Measurements from ENCODE around the gene YIPF2. TPM values are rescaled to one million over a fixed set of nuclear protein-coding genes. Genes with fewer than 3 reads are reported as not detected.

The YIPF2 gene
- total RNA-seq, 1 experiment from 2014 or later = 26.8 TPM

GRCh38 chr19:10920288-10920655 lies 8.2 kb downstream of the YIPF2 start:
- no peaks in the 10 kb centered on the region; the same call in 1 of the 2 replicates for H3K36me3 ChIP-seq (ENCODE audit: insufficient read depth, low read length)

GRCh38 chr19:10919352-10920287 lies 8.8 kb downstream of the YIPF2 start:
- Histone ChIP-seq H4K20me1 (ENCODE audit: insufficient read depth, low read depth, low read length) (no peaks in the 10 kb centered on the region), H3K36me3 (ENCODE audit: insufficient read depth, low read length) (no peaks in the 10 kb centered on the region; the same call in 1 of the 2 replicates), H3K9ac (ENCODE audit: low read length) (no peak overlapping the region), H3K4me3 (ENCODE audit: low read length) (no peak overlapping the region), H3K4me1 (ENCODE audit: low read length) (no peaks in the 10 kb centered on the region), H2AFZ (ENCODE audit: low read length) (no peak overlapping the region), H3K9me2 (replicated peaks; ENCODE audit: insufficient read depth, low read length) (no peaks in the 10 kb centered on the region), H3K4me2 (ENCODE audit: low read depth, low read length, poor library complexity, severe bottlenecking) (no peak overlapping the region), H3K79me2 (ENCODE audit: low read length) (no peaks in the 10 kb centered on the region), H3K9me3 (ENCODE audit: low read length) (no peaks in the 10 kb centered on the region), H3K27ac (ENCODE audit: low read length) (no peak overlapping the region), H3K27me3 (ENCODE audit: low read length) (no peaks in the 10 kb centered on the region)
- no peak for DNase-seq

More at GRCh38 chr19:10920288-10920655, 8.2 kb downstream of the YIPF2 start:
- no peak overlapping the region for H3K27ac ChIP-seq (ENCODE audit: low read length)
- H3K9me3 ChIP-seq (ENCODE audit: low read length) = no peaks in the 10 kb centered on the region
- no peaks in the 10 kb centered on the region for H4K20me1 ChIP-seq (ENCODE audit: insufficient read depth, low read depth, low read length)
- H3K27me3 ChIP-seq (ENCODE audit: low read length) = no peaks in the 10 kb centered on the region
- no peak overlapping the region for H3K4me2 ChIP-seq (ENCODE audit: low read depth, low read length, poor library complexity, severe bottlenecking)
- H2AFZ ChIP-seq (ENCODE audit: low read length) = no peak overlapping the region
- H3K4me3 ChIP-seq (ENCODE audit: low read length) = no peak overlapping the region
- no peak overlapping the region for H3K9ac ChIP-seq (ENCODE audit: low read length)
- H3K4me1 ChIP-seq (ENCODE audit: low read length) = no peaks in the 10 kb centered on the region
- H3K79me2 ChIP-seq (ENCODE audit: low read length) = no peaks in the 10 kb centered on the region
- H3K9me2 ChIP-seq (replicated peaks; ENCODE audit: insufficient read depth, low read length) = no peaks in the 10 kb centered on the region
- no peak for DNase-seq

- no peak for DNase-seq
- Histone ChIP-seq H3K4me2 (ENCODE audit: low read depth, low read length, poor library complexity, severe bottlenecking) (no peak overlapping the region), H3K4me3 (ENCODE audit: low read length) (no peak overlapping the region), H3K79me2 (ENCODE audit: low read length) (no peaks in the 10 kb centered on the region), H3K9ac (ENCODE audit: low read length) (no peak overlapping the region), H3K9me3 (ENCODE audit: low read length) (no peaks in the 10 kb centered on the region), H3K9me2 (replicated peaks; ENCODE audit: insufficient read depth, low read length) (no peaks in the 10 kb centered on the region), H3K27me3 (ENCODE audit: low read length) (no peaks in the 10 kb centered on the region), H2AFZ (ENCODE audit: low read length) (no peak overlapping the region), H3K36me3 (ENCODE audit: insufficient read depth, low read length) (peaks cover 3% of the 10 kb centered on the region; the same call in 1 of the 2 replicates), H3K4me1 (ENCODE audit: low read length) (no peaks in the 10 kb centered on the region), H3K27ac (ENCODE audit: low read length) (no peak overlapping the region), H4K20me1 (ENCODE audit: insufficient read depth, low read depth, low read length) (no peaks in the 10 kb centered on the region)
Observed at GRCh38 chr19:10918359-10918758, 10.1 kb downstream of the YIPF2 start.

- 0 out of 2 replicates have a peak, but pooled peaks cover 3% of the 10 kb centered on the region for H3K36me3 ChIP-seq (ENCODE audit: insufficient read depth, low read length)
- no peaks in the 10 kb centered on the region for H4K20me1 ChIP-seq (ENCODE audit: insufficient read depth, low read depth, low read length)
- no peak overlapping the region for H3K27ac ChIP-seq (ENCODE audit: low read length)
- H3K4me1 ChIP-seq (ENCODE audit: low read length) = no peaks in the 10 kb centered on the region
- H2AFZ ChIP-seq (ENCODE audit: low read length) = no peak overlapping the region
- no peak for DNase-seq
- no peak overlapping the region for H3K4me3 ChIP-seq (ENCODE audit: low read length)
- no peaks in the 10 kb centered on the region for H3K79me2 ChIP-seq (ENCODE audit: low read length)
- H3K9ac ChIP-seq (ENCODE audit: low read length) = no peak overlapping the region
- H3K9me2 ChIP-seq (replicated peaks; ENCODE audit: insufficient read depth, low read length) = no peaks in the 10 kb centered on the region
- H3K4me2 ChIP-seq (ENCODE audit: low read depth, low read length, poor library complexity, severe bottlenecking) = no peak overlapping the region
- no peaks in the 10 kb centered on the region for H3K27me3 ChIP-seq (ENCODE audit: low read length)
- H3K9me3 ChIP-seq (ENCODE audit: low read length) = no peaks in the 10 kb centered on the region
Observed at GRCh38 chr19:10916602-10917001, 11.8 kb downstream of the YIPF2 start.

GRCh38 chr19:10915130-10916091 lies 13.0 kb downstream of the YIPF2 start:
- H3K4me1 ChIP-seq (ENCODE audit: low read length) = no peaks in the 10 kb centered on the region
- no peaks in the 10 kb centered on the region for H4K20me1 ChIP-seq (ENCODE audit: insufficient read depth, low read depth, low read length)
- no peak overlapping the region for H3K4me2 ChIP-seq (ENCODE audit: low read depth, low read length, poor library complexity, severe bottlenecking)
- H3K79me2 ChIP-seq (ENCODE audit: low read length) = no peaks in the 10 kb centered on the region
- H3K9ac ChIP-seq (ENCODE audit: low read length) = no peak overlapping the region
- H3K27ac ChIP-seq (ENCODE audit: low read length) = no peak overlapping the region
- H3K27me3 ChIP-seq (ENCODE audit: low read length) = no peaks in the 10 kb centered on the region
- peaks cover 3% of the 10 kb centered on the region; the same call in 1 of the 2 replicates for H3K36me3 ChIP-seq (ENCODE audit: insufficient read depth, low read length)
- H2AFZ ChIP-seq (ENCODE audit: low read length) = no peak overlapping the region
- H3K4me3 ChIP-seq (ENCODE audit: low read length) = no peak overlapping the region
- no peak for DNase-seq
- H3K9me3 ChIP-seq (ENCODE audit: low read length) = no peaks in the 10 kb centered on the region
- H3K9me2 ChIP-seq (replicated peaks; ENCODE audit: insufficient read depth, low read length) = no peaks in the 10 kb centered on the region

- Histone ChIP-seq H3K79me2 (ENCODE audit: low read length) (no peaks in the 10 kb centered on the region), H3K4me3 (ENCODE audit: low read length) (no peak overlapping the region), H3K9me2 (replicated peaks; ENCODE audit: insufficient read depth, low read length) (no peaks in the 10 kb centered on the region), H3K27me3 (ENCODE audit: low read length) (no peaks in the 10 kb centered on the region), H4K20me1 (ENCODE audit: insufficient read depth, low read depth, low read length) (no peaks in the 10 kb centered on the region), H3K4me2 (ENCODE audit: low read depth, low read length, poor library complexity, severe bottlenecking) (no peak overlapping the region), H3K9me3 (ENCODE audit: low read length) (no peaks in the 10 kb centered on the region), H3K4me1 (ENCODE audit: low read length) (no peaks in the 10 kb centered on the region), H3K9ac (ENCODE audit: low read length) (no peak overlapping the region), H3K36me3 (ENCODE audit: insufficient read depth, low read length) (peaks cover 6% of the 10 kb centered on the region; the same call in 1 of the 2 replicates), H2AFZ (ENCODE audit: low read length) (no peak overlapping the region), H3K27ac (ENCODE audit: low read length) (no peak overlapping the region)
- DNase-seq = no peak
Observed at GRCh38 chr19:10913716-10914340, 14.6 kb downstream of the YIPF2 start.

GRCh38 chr19:10912619-10913018 lies 15.8 kb downstream of the YIPF2 start:
- Histone ChIP-seq H3K27me3 (ENCODE audit: low read length) (no peaks in the 10 kb centered on the region), H4K20me1 (ENCODE audit: insufficient read depth, low read depth, low read length) (peaks cover under 1% of the 10 kb centered on the region; the same call in 1 of the 2 replicates), H3K36me3 (ENCODE audit: insufficient read depth, low read length) (peaks cover 9% of the 10 kb centered on the region; the same call in 1 of the 2 replicates), H3K79me2 (ENCODE audit: low read length) (no peaks in the 10 kb centered on the region), H3K4me2 (ENCODE audit: low read depth, low read length, poor library complexity, severe bottlenecking) (no peak overlapping the region), H3K9me2 (replicated peaks; ENCODE audit: insufficient read depth, low read length) (no peaks in the 10 kb centered on the region), H2AFZ (ENCODE audit: low read length) (no peak overlapping the region), H3K4me1 (ENCODE audit: low read length) (no peaks in the 10 kb centered on the region), H3K27ac (ENCODE audit: low read length) (no peak overlapping the region), H3K4me3 (ENCODE audit: low read length) (no peak overlapping the region), H3K9ac (ENCODE audit: low read length) (no peak overlapping the region), H3K9me3 (ENCODE audit: low read length) (no peaks in the 10 kb centered on the region)
- no peak for DNase-seq
